Kidney capillary endothelial cell (primary cell): ENCODE data around the gene OOSP1.
A peak's percentile ranks its signal among the peaks of the same experiment; 100 is the strongest.
"Not testable (repeated sequence)": the region's sequence is repeated elsewhere in the genome, so short reads cannot be mapped to it uniquely, and the experiment has no call there.

Experiments used
- DNase-seq: peaks from one replicate; pipeline ENCODE4 v3.0.0-alpha.2; 2018; ENCODE audit warnings: low spot score

The OOSP1 gene, protein sequence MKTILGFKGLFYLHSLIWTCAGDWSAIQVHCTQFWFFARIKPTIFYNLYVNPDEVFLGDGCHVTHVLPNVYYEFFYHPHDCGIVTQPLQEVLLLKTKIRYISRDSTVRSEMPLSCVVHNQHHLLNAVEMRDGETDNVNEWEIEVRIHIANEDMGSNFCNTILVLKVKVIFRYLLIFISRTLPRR

DNA sequence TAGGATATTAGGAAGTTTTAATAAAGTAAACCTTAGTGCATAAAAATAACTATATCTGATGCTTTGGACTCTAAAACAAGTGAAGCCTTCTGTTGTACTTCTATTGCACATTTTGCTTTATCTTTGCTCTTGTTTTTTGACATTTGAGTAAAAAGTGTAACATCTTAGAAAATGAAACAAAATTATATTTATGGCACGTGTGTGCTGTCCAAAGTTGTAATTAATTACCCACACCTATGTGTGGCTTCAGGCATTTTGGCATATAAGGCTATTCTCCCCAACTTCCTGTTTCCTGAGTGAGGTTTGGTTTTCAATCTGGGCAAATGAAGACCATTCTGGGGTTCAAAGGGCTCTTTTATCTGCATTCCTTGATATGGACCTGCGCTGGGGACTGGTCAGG is at the start of gene OOSP1:
OOSP1 (plus strand) TSS at position 301 of the 400 bp plus-strand sequence; CDS start at position 324, 23 bp downstream.
- no peak for DNase-seq

DNA sequence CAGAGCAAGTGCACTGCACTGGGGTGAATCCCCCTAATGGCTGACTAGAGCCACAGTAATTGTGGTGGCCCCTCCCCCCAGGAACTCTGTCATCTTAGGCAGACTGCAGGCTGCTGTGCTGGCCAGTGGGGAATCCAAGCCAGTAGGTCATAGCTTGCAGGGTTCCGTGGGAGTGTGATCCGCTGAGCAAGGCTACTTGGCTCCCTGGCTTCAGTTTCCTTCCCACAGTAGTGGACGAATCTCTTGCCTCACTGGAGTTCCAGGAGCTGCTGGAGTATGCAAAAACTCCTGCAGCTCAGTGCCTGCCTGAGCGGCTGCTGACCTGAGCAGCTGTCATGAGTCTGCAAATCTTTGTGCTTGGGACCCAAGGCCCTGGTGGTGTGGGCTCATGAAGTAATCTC is 46.5 kb upstream of the OOSP1 start:
- DNase-seq: no peak

DNA sequence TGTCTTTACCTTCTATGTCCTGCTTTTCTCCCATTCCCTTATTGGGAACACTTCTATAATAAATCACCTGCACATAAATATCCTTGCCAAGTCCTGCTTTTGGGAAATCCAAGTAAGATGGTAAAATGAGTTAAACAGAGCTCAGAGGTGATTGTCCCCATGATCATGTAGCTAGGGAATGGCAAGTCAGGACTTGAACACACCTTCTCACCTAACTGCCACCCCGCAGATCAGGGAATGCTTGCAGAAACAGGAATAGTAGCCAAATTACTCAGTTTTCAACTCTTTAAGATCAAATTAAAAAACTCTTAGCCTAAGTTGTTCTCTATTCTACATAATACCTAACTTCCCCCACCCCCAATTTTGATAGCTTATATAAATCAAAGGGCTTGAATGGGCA is 43.6 kb upstream of the OOSP1 start:
- no peak for DNase-seq

DNA sequence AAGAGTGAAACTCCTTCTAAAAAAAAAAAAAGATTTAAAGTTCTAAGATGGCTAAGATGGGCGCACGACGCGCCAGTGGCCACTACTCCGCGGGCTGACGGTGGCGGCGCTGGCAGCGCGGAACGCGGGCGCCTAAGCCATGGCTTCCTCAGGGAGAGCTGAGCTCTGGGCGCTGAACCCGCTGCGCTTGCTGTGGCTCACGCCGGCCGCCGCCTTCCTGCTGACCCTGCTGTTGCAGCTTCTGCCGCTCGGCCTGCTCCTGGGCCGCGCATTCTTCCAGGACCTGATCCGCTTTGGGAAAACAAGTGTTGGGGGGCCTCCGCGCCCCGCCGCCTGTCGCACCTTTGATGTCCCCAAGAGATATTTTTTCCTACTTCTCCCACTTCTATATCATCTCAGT is 40.2 kb upstream of the OOSP1 start:
- no peak for DNase-seq

DNA sequence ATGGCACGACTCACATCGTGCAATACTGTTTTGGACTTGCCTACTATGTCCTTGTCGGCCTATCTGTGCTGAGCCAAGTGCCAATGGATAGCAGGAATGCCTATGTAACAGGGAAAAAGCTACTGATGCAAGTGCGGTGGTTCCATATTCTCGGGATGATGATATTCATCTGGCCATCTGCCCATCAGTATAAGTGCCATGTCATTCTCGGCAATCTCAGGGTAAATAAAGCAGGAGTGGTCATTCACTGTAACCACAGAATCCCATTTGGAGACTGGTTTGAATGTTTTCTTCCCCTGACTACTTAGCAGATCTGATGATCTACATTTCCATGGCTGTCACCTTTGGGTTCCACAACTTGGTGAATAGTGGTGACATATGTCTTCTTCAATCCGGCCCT is 39.6 kb upstream of the OOSP1 start:
- no peak for DNase-seq

DNA sequence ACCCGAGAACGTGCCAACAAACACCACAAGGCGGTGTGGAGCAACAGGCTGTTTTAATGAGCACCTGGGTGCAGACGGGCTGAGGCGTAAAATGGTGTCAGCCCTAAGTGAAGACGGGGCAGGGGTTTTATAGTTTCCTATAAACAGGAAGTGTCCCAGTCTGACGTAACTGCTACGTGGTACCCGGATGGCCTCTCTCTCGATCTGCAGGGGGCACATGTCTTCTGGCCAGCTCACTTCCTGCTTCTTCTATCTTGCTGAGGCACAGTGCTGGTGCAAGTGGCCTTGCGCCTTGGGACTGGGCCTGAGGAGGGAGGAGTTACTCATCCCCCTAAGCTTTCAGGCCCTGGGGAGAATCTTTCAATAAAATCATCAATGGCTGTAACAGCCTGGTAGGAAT is 38.7 kb upstream of the OOSP1 start:
- DNase-seq: no peak

DNA sequence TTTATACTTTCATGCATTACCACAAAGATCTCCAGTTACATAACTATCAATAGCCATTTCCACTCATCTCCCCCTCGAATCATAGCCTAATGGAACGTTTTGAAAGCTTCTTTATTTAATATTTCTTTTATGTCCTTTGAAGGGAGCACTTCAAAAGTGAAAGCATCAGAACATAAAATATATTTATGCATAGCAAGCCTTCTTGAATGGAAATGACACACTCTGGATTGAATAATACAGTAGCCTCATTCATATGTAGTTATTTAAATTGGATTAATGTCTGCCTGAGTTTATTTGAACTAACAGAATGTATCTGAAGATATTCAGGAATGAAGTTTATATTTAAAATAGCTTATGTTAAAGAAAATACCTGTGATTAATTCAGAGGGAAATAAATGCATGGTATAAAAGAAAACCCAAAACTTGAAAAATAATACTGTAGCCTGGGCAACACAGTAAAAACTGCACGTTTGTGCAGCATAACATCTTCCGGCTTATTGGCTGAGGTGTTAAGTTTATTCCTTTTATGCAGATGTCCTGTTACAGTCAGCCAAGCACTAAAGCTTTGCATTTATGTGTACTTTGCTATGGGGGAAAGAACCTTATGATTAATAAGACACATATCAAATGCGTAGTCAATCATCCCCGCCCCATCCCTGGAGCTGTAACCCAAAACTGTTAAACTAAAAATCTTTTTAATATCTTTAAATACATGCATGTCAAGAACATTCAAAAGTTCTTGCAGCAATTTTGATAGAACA is 37.7 kb upstream of the OOSP1 start:
- DNase-seq: no peak

DNA sequence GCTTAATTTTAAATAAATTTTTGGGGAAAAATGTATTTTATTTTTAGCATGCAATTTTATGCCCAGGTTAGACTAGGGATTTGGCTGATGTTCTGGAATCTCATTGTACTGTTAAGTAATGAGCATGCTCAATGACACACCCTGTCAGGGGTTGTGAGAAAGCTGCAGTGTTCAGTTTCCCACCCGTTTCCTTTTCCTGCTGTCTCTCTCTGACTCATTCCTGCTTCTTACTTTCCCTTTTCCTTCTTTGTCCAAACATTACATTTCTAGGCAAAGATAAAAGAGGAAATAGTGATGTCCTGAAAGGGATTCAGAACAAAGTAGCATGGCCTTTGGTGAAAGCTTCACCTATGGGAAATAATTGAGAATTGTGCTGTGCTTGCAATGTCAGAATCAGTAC is 36.9 kb upstream of the OOSP1 start:
- peak; percentile 87 for DNase-seq

DNA sequence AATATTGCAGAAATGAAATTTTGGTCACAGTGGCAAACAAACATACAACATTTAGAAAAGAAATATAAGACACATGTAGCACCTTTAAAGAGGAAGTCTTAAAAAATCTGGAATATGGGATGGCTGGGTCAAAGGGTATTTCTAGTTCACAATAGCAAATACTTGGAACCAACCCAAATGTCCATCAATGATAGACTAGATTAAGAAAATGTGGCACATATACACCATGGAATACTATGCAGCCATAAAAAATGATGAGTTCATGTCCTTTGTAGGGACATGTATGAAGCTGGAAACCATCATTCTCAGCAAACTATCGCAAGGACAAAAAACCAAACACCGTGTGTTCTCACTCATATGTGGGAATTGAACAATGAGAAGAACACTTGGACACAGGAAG is 34.7 kb upstream of the OOSP1 start:
- not testable (repeated sequence) for DNase-seq

DNA sequence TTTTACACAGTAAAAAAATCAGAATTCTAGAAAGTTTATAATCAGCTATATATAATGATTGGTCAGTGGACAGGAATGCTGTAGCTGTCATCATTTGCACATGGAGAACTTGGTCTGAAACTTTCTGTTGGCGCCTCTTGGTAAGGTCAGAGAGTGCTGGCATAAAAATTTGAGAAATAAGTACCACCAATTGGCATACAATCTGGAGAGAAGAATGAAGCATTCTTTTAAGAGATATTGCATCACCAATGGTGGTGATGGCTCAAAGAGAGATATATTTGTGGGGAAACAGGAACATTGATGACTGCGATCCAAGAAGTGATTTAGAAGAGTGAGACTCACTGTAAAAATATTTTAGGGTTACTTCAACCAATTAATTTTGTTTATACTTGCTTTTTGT is 19.8 kb upstream of the OOSP1 start:
- DNase-seq: no peak

DNA sequence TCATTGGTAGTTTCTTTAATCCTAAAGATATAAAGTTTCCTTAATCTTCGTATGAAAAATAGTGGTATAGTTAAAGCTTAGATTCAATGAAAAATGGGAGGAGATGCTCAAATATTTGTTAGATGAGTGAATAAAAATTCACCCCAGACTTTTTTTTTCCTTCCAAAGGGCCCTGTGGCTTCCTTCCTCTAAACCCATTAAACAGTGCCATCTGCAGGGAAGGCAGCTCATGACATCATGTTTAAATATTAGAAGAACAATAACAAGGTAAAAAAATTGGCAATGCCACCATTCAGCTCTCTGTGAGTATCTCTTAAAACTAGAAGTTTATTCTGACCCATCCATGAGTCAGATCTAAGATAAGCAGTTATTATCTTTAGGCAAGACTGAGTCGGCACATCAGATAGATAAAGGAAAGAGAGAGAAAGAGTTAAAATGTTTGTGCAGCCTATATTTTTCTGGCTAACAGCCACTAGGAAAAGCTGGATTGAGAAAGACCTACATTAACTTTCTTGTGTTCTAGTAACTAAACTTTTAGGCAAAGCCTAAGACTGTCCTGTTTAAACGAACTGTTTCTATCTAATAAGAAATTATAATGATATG is 19.1 kb upstream of the OOSP1 start:
- peak; percentile 53 for DNase-seq

DNA sequence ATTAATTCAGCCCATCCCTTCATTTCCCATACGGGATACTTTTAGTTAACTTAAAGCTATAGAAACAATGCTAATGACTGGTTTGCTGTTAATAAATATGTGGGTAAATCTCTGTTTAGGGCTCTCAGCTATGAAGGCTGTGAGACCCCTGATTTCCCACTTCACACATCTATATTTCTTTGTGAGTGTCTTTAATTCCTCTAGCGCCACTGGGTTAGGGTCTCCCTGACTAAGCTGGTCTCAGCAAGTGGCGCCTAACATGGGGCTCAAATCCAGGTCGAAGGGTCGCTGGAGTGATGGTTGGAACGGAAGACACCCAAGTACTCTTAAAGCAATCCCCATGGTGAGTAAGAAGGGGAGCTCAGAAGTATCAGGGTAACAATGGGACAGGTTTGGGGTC is 14.4 kb upstream of the OOSP1 start:
- DNase-seq: no peak

DNA sequence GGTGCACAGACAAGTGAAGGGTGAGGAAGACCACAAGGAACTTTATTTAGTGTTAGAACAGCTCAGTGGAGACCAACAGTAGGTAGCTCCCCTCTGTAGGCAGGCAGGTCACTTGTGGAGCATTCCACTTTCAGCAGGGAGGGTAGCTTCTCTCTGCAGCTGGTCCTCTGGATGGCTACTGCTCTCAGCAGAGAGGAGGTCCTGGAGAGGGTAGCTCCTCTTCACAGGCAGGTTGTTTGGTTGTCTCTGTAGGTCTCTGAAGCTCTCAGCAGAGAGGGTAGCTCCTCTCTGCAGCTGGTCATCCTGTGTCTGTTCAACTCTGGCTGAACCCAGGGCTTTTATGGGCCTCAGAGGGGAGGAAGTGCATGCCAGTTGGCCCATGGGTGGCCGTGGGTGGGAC is 6.5 kb upstream of the OOSP1 start:
- DNase-seq: no peak

DNA sequence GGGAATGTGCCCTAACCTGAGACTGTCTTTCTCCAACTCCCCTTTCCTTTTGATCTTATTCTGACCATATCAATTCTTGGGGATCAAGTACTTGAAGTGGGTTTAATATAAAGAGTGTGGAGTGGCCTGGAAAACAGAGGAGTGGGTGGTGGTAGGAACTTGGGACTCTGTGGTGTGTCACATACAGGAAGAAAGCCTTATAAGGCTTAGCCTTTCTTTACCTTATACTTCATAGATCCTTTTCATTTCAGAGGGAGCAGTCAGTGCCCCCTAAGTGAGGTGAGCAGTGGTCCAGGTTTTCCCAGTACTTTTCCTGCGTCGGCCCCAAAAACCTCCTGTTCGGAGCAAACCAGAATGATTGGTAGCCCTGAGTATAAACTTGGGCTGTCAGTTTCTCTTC is 486 bp downstream of the OOSP1 start:
- no peak for DNase-seq

DNA sequence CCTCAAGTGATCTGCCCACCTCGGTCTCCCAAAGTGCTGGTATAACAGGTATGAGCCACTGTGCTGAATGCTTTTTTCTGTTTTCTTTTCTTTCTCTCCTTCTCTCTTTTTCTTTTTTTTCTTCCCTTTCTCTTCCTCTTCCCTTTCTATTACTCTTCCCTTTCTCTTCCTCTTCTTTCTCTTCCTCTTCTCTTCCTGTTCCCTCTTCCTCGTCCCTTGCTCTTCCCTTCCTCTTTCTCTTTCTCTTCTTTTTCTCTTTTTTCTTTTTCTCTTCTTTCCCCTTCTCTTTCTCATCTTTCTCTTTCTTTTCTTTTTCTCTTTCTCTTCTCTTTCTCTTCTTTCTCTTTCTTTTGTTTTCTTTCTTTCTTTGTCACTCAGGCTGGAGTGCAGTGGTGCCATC is 1.2 kb downstream of the OOSP1 start:
- DNase-seq: no peak

DNA sequence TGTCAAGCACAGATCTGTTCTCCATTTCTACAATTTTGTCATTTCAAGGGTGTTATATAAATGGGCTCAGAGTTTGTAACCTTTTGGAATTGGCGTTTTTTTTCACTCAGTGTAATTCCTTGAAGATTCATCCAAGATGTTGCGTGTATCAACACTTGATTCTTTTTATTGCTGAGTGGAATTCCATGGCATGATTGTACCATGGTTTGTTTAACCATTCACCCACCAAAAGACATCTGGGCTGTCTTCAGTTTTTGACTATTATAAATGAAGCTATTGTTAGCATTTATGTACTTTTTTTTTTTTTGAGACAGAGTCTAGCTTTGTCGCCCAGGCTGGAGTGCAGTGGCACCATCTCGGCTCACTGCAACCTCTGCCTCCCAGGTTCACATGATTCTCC is 2.9 kb downstream of the OOSP1 start:
- DNase-seq: no peak

DNA sequence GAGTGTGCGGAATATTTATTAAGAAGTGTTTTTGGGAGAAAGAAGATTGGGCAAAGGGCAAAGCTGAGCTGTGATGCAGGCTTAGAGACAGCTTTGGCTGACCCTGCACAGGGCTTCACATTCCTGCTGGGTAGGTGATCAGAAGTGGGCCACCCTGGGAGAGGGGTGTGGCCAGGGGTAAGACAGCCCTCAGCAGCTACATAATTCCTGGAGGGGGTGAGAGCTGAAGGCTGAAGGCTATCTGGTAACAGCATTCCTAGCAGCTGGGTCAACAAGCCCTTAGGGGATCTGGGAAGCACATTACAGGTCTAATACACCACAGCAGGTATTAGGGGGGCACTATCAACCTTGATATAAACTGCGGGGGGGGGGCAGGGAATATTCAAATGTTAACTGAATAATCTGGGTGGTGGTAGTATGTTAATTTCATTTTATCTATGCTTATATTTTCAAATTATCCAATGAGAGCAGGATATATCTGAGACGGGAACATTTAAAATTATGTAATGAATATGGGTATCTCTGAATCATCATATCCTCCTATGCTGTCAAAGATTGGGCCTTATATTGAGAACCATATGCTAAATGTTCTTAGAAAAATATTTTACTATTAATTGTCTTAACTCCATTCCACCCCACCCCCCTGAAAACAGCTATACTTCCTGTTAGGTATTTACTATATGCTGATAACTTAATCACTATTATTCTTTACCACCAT is 5.9 kb downstream of the OOSP1 start:
- DNase-seq: no peak

DNA sequence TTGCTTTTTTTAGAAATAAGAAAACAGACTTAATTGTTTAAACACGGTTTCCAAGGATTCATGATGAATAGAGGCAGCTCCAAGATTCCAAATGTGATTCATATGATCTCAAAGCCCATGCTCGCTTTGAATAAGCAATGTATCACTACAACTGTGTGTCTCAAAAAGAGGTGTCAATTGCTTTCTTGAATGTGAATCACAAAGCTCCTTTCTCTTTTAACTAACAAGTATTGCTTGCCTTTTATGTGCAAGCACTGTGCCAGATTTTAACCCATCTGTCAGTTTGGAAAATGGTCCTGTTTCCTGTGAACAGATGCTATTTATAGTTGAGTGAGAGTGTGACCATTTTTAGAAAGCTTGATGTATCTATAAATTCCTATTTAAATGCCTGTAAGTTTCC is 6.5 kb downstream of the OOSP1 start:
- peak; percentile 7 for DNase-seq

DNA sequence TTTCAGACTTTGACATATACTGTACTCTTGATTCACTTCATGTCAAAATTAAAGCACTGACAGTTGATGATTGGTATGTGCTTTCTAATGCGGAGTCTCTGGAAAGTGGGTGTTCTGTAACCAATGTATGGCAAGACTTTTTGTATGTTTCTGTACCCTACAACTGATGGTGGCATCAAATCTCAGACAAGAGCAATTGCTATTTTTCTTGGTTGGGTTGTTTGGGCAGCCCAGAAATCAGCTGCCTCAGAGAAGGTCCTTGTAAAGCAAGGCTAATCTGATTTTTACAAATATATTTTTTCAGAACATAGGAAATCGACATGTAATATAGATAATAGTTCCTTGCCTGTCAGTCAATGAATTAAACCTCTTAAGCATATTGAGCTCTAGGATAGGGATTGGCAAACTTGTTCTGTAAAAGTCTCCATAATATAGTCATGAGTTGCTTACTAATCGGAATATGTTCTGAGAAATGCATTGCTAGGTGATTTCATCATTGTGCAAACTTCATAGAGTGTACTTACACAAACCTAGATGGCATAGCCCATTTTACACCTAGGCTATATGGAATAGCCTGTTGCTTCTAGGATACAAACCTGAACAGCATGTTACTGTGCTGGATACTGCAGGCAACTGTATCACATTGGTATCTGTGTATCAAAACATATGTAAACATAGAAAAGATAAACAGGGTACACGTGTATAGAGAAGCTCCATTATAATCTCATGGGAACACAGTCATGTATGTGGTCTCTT is 15.4 kb downstream of the OOSP1 start:
- DNase-seq: no peak

DNA sequence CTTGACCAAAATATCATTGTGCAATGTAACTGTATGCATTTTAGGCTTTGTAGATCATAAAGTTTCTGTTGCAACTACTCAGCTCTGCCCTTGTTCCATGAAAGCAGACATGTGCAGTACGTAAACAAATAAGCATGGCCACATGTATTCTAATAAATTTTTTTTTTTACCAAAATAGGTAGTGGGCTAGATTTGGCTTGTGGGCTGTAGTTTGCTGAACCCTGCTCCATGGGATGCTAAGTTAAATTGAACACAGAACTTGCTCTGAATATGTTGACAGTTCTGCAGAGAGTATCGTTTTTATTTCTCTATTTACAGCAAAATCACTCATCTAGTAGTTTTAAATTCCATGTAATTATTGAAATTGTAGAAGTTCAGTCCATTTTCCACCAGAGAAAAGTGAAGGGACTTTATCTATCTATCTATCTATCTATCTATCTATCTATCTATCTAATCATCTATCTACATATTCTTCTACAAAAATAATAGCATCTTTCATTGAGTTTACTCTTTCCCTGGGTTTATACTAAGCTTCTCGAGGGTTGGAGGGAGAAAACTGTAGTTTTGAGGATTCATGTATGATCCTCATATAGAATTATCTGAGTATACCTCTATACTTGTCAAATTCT is 16.1 kb downstream of the OOSP1 start:
- DNase-seq: no peak

DNA sequence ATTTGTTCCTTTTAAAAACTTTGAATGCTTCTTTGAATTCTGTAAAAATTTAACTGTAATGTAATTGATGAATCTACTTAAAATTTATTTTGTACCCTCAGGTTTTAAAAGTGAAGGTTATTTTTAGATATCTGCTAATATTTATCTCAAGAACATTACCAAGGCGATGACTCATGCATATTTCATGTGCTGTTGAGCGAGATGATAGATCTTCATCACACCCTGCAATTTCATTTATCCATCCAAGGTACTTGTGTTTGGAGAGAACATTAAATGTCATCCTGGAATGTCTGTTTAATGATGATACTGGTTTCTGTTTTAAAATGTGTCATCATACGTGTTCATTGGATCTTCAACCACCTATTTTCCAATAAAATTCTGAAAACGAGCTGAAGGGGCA is 18.9 kb downstream of the OOSP1 start:
- DNase-seq: no peak
